ENCODE results near the gene SLC7A10. TPM values are rescaled to one million over a fixed set of nuclear protein-coding genes. Genes with fewer than 3 reads are reported as not detected.

SLC7A10 gene
- total RNA-seq, 1 experiment from 2014 or later: 1.1 TPM

GRCh38 chr19:33212436-33213172 is 13.0 kb downstream of the SLC7A10 start:
- no peaks in the 10 kb centered on the region for H3K27me3 ChIP-seq (ENCODE audit: control insufficient read depth, insufficient read depth, low read length)
- H3K4me1 ChIP-seq (ENCODE audit: control insufficient read depth, insufficient read depth, low read length): no peaks in the 10 kb centered on the region
- ChIA-PET CTCF (no interaction called here), POLR2A (no interaction called here)
- in situ Hi-C loops (cut with HindIII; ENCODE audit: low pct_unique_long_range_greater_than_20kb, low sequenced_read_pairs) (no loop called here), intact Hi-C loops (cut with micrococcal nuclease; ENCODE audit: unreplicated experiment) (no loop called here)
- H3K36me3 ChIP-seq (ENCODE audit: control insufficient read depth, insufficient read depth, low read length): no peaks in the 10 kb centered on the region
- BruUV-seq (replicated peaks): no TSS peak
- no peak overlapping the region for H3K4me3 ChIP-seq (ENCODE audit: low read depth in 2 of 2, low read length in 2 of 2)
- no peak for TF ChIP-seq POLR2AphosphoS5 (IDR thresholded peaks at IDR 0.05; ENCODE audit: low read depth, low read length)
- no peak for TF ChIP-seq REST (IDR thresholded peaks at IDR 0.05; ENCODE audit: insufficient read depth in 1 of 2, low read depth in 2 of 2, low read length in 1 of 2)
- TF ChIP-seq TCF7L2 (IDR thresholded peaks at IDR 0.05; ENCODE audit: low read depth, low read length): no peak
- no peak for TF ChIP-seq SIN3A (IDR thresholded peaks at IDR 0.05; ENCODE audit: borderline replicate concordance, insufficient read depth, low read depth, low read length)
- TF ChIP-seq CTCF (IDR thresholded peaks at IDR 0.05): no peak
- H3K27ac ChIP-seq (ENCODE audit: low read length): no peak overlapping the region
- ATAC-seq: peak; percentile 34; the same call in 1 of the 2 replicates
- no peak for DNase-seq (ENCODE audit: low read depth, low spot score)
- no peaks in the 10 kb centered on the region for H3K9me3 ChIP-seq (ENCODE audit: control insufficient read depth, insufficient read depth, low read depth, low read length)

- CTCF ChIA-PET: no interaction called here
- H3K36me3 ChIP-seq (ENCODE audit: control insufficient read depth, insufficient read depth, low read length): no peaks in the 10 kb centered on the region
Measured at GRCh38 chr19:33211794-33212435, 13.7 kb downstream of the SLC7A10 start.

More at GRCh38 chr19:33211794-33212435, 13.7 kb downstream of the SLC7A10 start:
- intact Hi-C loops (cut with micrococcal nuclease; ENCODE audit: unreplicated experiment): no loop called here
- ATAC-seq (no peak), DNase-seq (ENCODE audit: low read depth, low spot score) (no peak)
- in situ Hi-C loops (cut with HindIII; ENCODE audit: low pct_unique_long_range_greater_than_20kb, low sequenced_read_pairs): no loop called here
- no peak overlapping the region for H3K4me3 ChIP-seq (ENCODE audit: low read depth in 2 of 2, low read length in 2 of 2)
- BruUV-seq (replicated peaks): no TSS peak
- no peaks in the 10 kb centered on the region for H3K9me3 ChIP-seq (ENCODE audit: control insufficient read depth, insufficient read depth, low read depth, low read length)
- POLR2A ChIA-PET: no interaction called here
- H3K4me1 ChIP-seq (ENCODE audit: control insufficient read depth, insufficient read depth, low read length): no peaks in the 10 kb centered on the region
- TF ChIP-seq POLR2AphosphoS5 (IDR thresholded peaks at IDR 0.05; ENCODE audit: low read depth, low read length): no peak
- no peak for TF ChIP-seq REST (IDR thresholded peaks at IDR 0.05; ENCODE audit: insufficient read depth in 1 of 2, low read depth in 2 of 2, low read length in 1 of 2)
- TF ChIP-seq CTCF (IDR thresholded peaks at IDR 0.05): no peak
- no peak for TF ChIP-seq SIN3A (IDR thresholded peaks at IDR 0.05; ENCODE audit: borderline replicate concordance, insufficient read depth, low read depth, low read length)
- no peak for TF ChIP-seq TCF7L2 (IDR thresholded peaks at IDR 0.05; ENCODE audit: low read depth, low read length)
- no peak overlapping the region for H3K27ac ChIP-seq (ENCODE audit: low read length)
- no peaks in the 10 kb centered on the region for H3K27me3 ChIP-seq (ENCODE audit: control insufficient read depth, insufficient read depth, low read length)

All from Panc1 (cell line).